Endothelial cell of umbilical vein (primary cell): Measurements from ENCODE around the gene NEO1.

Source experiments
- EZH2 ChIP-seq: IDR thresholded peaks from 2 replicates; pipeline ENCODE4 v1.6.1; 2012; ENCODE audit warnings: borderline replicate concordance, low read depth, mild to moderate bottlenecking, moderate library complexity, low read length, inconsistent platforms; ENCODE audit not compliant: severe bottlenecking
- GATA2 ChIP-seq: IDR thresholded peaks from 2 replicates; pipeline ENCODE4 v1.7.0; 2011; ENCODE audit warnings: low read depth, mild to moderate bottlenecking, moderate library complexity, mixed read lengths, low read length; ENCODE audit not compliant: insufficient read length, insufficient read depth
- JUN ChIP-seq: IDR thresholded peaks from 2 replicates; pipeline ENCODE4 v1.6.1; 2011; ENCODE audit warnings: borderline replicate concordance, low read depth; ENCODE audit not compliant: insufficient read length, insufficient read depth
- POLR2A ChIP-seq: IDR thresholded peaks from 2 replicates; pipeline ENCODE4 v1.6.1; 2012; ENCODE audit warnings: low read depth, mild to moderate bottlenecking, control low read depth, low read length
- POLR2AphosphoS5 ChIP-seq: IDR thresholded peaks from 2 replicates; pipeline ENCODE4 v1.6.1; 2012; ENCODE audit warnings: low read depth, mild to moderate bottlenecking, control low read depth, low read length, moderate library complexity; ENCODE audit not compliant: insufficient read depth
- TF ChIP-seq, protein P1 (sequence below), 2 donors: IDR thresholded peaks; 1 replicate in 1 of 2; 2 replicates in 1 of 2; pipeline ENCODE4 v1.5.1; 2011; ENCODE audit warnings: low read length in 2 of 2, mild to moderate bottlenecking in 2 of 2, moderate library complexity in 2 of 2, control low read depth in 1 of 2, inconsistent platforms in 1 of 2, low read depth in 1 of 2; ENCODE audit not compliant: insufficient read depth in 1 of 2; ENCODE audit errors: extremely low read depth in 1 of 2
- TF ChIP-seq, protein P2 (sequence below): IDR thresholded peaks from 2 replicates; pipeline ENCODE4 v1.6.1; 2011; ENCODE audit not compliant: insufficient read depth, insufficient read length

DNA sequence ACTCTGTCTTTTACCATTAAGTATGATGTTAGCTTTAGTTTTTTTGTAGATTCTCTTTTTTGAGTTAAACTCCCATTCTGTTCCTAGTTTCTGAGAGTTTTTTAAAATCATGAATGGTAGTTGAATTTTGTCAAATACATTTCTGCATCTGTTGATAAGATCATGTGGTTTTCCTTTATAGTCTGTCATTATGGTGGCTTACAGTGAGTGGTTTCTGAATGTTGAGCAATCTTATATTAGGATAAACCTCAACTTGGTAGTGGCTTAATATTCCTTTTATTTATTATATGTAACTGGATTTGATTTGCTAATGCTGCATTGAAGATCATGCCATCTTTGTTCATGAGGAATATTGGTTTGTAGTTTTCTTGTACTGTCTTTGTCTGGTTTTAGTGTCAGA, 34.8 kb downstream of the NEO1 start:
- TF ChIP-seq GATA2 (no peak), EZH2 (no peak), POLR2A (no peak), POLR2AphosphoS5 (no peak), JUN (no peak)
- TF ChIP-seq, protein P1, sequence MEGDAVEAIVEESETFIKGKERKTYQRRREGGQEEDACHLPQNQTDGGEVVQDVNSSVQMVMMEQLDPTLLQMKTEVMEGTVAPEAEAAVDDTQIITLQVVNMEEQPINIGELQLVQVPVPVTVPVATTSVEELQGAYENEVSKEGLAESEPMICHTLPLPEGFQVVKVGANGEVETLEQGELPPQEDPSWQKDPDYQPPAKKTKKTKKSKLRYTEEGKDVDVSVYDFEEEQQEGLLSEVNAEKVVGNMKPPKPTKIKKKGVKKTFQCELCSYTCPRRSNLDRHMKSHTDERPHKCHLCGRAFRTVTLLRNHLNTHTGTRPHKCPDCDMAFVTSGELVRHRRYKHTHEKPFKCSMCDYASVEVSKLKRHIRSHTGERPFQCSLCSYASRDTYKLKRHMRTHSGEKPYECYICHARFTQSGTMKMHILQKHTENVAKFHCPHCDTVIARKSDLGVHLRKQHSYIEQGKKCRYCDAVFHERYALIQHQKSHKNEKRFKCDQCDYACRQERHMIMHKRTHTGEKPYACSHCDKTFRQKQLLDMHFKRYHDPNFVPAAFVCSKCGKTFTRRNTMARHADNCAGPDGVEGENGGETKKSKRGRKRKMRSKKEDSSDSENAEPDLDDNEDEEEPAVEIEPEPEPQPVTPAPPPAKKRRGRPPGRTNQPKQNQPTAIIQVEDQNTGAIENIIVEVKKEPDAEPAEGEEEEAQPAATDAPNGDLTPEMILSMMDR (IDR thresholded peaks at IDR 0.05; ENCODE audit: extremely low read depth in 1 of 2, insufficient read depth in 1 of 2, low read depth in 1 of 2, low read length in 2 of 2), result no peak
- TF ChIP-seq, protein P2, sequence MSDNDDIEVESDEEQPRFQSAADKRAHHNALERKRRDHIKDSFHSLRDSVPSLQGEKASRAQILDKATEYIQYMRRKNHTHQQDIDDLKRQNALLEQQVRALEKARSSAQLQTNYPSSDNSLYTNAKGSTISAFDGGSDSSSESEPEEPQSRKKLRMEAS, result no peak
